GM12864 (cell line): Measurements from ENCODE around the gene ZBTB38.

Experiments used
- DNase-seq: peaks from one replicate; pipeline ENCODE4 v3.0.0-alpha.2; 2011; ENCODE audit warnings: low read depth
- H3K4me3 ChIP-seq: 2 replicates; pipeline ENCODE4 v1.5.1; 2011; ENCODE audit warnings: mild to moderate bottlenecking, low read depth, low read length, control low read depth
- CTCF ChIP-seq: IDR thresholded peaks from 2 replicates; pipeline ENCODE4 v1.5.1; 2011; ENCODE audit warnings: low read depth, mild to moderate bottlenecking, moderate library complexity, low read length, control low read depth, inconsistent platforms; ENCODE audit errors: missing control alignments

ZBTB38 gene

GRCh38 chr3:141366285-141367037 is 1.8 kb upstream of the ZBTB38 start:
- H3K4me3 ChIP-seq = no peak overlapping the region
- no peak for DNase-seq
- no peak for TF ChIP-seq CTCF

GRCh38 chr3:141367038-141367730 is 1.1 kb upstream of the ZBTB38 start:
- no peak for DNase-seq
- H3K4me3 ChIP-seq = no peak overlapping the region
- TF ChIP-seq CTCF = no peak

- no peak for TF ChIP-seq CTCF
- peak overlapping the region; percentile 42 for H3K4me3 ChIP-seq
- no peak for DNase-seq
Measured at GRCh38 chr3:141368925-141369794, 856 bp downstream of the ZBTB38 start.

- H3K4me3 ChIP-seq = peak overlapping the region; percentile 42; the same call in 1 of the 2 replicates
- DNase-seq = peak; percentile 97
- peak; percentile 70 for TF ChIP-seq CTCF
Measured at GRCh38 chr3:141370065-141370533, 1.8 kb downstream of the ZBTB38 start.

- H3K4me3 ChIP-seq = no peak overlapping the region
- DNase-seq = no peak
- TF ChIP-seq CTCF = no peak
Measured at GRCh38 chr3:141371882-141372281, 3.6 kb downstream of the ZBTB38 start.

GRCh38 chr3:141372656-141373055 is 4.4 kb downstream of the ZBTB38 start:
- no peak overlapping the region for H3K4me3 ChIP-seq
- no peak for DNase-seq
- no peak for TF ChIP-seq CTCF
